ENCODE measurements around the gene SEPTIN5.

DNA sequence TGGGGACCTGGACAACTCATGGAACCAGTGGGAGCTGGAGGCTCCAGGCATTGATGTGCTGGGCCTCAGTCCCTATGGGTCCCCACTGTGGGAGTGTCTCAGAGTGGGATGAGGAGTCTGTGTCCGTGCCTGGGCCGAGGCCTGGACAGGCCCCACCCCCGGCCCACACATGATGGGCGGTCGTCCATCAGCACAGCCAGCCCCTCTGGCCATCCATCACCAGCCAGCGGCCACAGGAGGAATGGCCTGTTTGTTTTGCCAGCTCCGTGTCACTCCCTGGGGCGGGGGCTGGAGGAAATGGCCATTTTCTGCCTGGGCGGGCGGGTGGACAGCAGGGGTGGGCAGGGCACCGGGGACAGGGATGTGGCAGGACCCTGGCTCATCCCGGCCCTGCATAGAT, 33.2 kb downstream of the SEPTIN5 start:
- TF ChIP-seq CTCF (conservative IDR thresholded peaks at IDR 0.05) (no peak), EZH2 (IDR thresholded peaks at IDR 0.05; ENCODE audit: low read depth) (no peak)

All from PC-9 (cell line).